Calu3 (cell line): ENCODE results near the gene BAK1. TPM values are rescaled to one million over a fixed set of nuclear protein-coding genes. Genes with fewer than 3 reads are reported as not detected.
"Not testable (repeated sequence)": the region's sequence is repeated elsewhere in the genome, so short reads cannot be mapped to it uniquely, and the experiment has no call there.

Source experiments
- BruUV-seq: library from RNA; stranded (reverse); fragments of 400-500 nt; replicated peaks from 2 replicates; lab custom pipeline; 2021; lab: Mats Ljungman, UMichigan
- CTCF ChIA-PET: fragments of 300-600 bp; sonication (Branson Sonifier 250); formaldehyde crosslinking; loops from one replicate; lab custom pipeline; 2022; ENCODE audit warnings: antibody characterized with exemption; lab: Charles Lee
- DNase-seq: peaks from one replicate; pipeline ENCODE4 v3.0.0; 2022
- H3K27ac Mint-ChIP-seq: one replicate; pipeline ENCODE4 v1.8.0; 2022; ENCODE audit warnings: mixed read lengths; ENCODE audit not compliant: unreplicated experiment
- H3K27me3 Mint-ChIP-seq: one replicate; pipeline ENCODE4 v1.8.0; 2022; ENCODE audit warnings: mixed read lengths; ENCODE audit not compliant: unreplicated experiment
- H3K36me3 Mint-ChIP-seq: one replicate; pipeline ENCODE4 v1.8.0; 2022; ENCODE audit warnings: mild to moderate bottlenecking, moderate library complexity, mixed read lengths; ENCODE audit not compliant: insufficient read depth, unreplicated experiment
- H3K4me1 Mint-ChIP-seq: one replicate; pipeline ENCODE4 v1.8.0; 2022; ENCODE audit warnings: mild to moderate bottlenecking, low read depth, mixed read lengths; ENCODE audit not compliant: unreplicated experiment
- H3K4me3 Mint-ChIP-seq: one replicate; pipeline ENCODE4 v1.8.0; 2022; ENCODE audit warnings: mild to moderate bottlenecking, low read depth, moderate library complexity, mixed read lengths; ENCODE audit not compliant: unreplicated experiment
- H3K9me3 Mint-ChIP-seq: one replicate; pipeline ENCODE4 v1.8.0; 2022; ENCODE audit warnings: low read depth, mixed read lengths; ENCODE audit not compliant: unreplicated experiment
- intact Hi-C: fragments of 100-400 bp; cut with micrococcal nuclease; formaldehyde crosslinking; loops from one replicate; pipeline ENCODE4 v1.10.0; 2022; ENCODE audit not compliant: unreplicated experiment
- total RNA-seq: library from RNA; stranded (reverse); gene quantifications from 2 replicates; pipeline ENCODE4 v1.2.3, GENCODE V29; 2022
- TF ChIP-seq, protein P1 (sequence below): fragments of 200-600 bp; IDR thresholded peaks from one replicate; pipeline ENCODE4 v1.8.0; 2022; ENCODE audit warnings: antibody characterized with exemption; ENCODE audit not compliant: unreplicated experiment

BAK1 gene
- total RNA-seq, 1 experiment from 2014 or later: 31.6 TPM

DNA sequence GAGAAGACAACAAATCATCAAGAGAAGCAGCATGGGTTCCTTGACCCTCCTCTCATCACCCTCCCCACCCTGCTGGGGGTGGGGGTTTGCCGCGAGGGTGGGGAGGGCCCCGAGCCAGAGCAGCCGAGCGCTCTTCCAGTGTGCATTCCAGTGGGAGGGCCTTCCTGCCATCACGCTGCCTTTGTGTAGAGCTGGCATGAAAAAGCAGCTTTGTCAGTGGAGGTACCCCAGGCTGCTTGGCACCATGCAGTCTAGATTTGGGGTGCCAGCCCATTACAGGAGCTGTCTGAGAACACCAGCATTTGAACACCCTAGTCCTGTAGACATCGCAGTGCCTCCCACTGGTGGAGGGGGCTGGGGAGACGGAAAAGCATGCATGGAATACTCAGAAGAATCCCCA, 12.2 kb downstream of the BAK1 start:
- Mint-ChIP-seq H3K4me1 (peaks cover 9% of the 10 kb centered on the region), H3K27me3 (peaks cover 16% of the 10 kb centered on the region), H3K27ac (no peak overlapping the region), H3K9me3 (no peaks in the 10 kb centered on the region), H3K4me3 (no peak overlapping the region), H3K36me3 (peaks cover 20% of the 10 kb centered on the region)
- CTCF ChIA-PET: interaction anchor here (0.9 kb wide), 2 partner anchors 15 to 142 kb away, joined by 3 to 6 read pairs; no protein-coding TSS in a partner anchor
- no TSS peak for BruUV-seq
- TF ChIP-seq, protein P1, sequence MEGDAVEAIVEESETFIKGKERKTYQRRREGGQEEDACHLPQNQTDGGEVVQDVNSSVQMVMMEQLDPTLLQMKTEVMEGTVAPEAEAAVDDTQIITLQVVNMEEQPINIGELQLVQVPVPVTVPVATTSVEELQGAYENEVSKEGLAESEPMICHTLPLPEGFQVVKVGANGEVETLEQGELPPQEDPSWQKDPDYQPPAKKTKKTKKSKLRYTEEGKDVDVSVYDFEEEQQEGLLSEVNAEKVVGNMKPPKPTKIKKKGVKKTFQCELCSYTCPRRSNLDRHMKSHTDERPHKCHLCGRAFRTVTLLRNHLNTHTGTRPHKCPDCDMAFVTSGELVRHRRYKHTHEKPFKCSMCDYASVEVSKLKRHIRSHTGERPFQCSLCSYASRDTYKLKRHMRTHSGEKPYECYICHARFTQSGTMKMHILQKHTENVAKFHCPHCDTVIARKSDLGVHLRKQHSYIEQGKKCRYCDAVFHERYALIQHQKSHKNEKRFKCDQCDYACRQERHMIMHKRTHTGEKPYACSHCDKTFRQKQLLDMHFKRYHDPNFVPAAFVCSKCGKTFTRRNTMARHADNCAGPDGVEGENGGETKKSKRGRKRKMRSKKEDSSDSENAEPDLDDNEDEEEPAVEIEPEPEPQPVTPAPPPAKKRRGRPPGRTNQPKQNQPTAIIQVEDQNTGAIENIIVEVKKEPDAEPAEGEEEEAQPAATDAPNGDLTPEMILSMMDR: no peak
- DNase-seq: no peak
- intact Hi-C loops: no loop called here

DNA sequence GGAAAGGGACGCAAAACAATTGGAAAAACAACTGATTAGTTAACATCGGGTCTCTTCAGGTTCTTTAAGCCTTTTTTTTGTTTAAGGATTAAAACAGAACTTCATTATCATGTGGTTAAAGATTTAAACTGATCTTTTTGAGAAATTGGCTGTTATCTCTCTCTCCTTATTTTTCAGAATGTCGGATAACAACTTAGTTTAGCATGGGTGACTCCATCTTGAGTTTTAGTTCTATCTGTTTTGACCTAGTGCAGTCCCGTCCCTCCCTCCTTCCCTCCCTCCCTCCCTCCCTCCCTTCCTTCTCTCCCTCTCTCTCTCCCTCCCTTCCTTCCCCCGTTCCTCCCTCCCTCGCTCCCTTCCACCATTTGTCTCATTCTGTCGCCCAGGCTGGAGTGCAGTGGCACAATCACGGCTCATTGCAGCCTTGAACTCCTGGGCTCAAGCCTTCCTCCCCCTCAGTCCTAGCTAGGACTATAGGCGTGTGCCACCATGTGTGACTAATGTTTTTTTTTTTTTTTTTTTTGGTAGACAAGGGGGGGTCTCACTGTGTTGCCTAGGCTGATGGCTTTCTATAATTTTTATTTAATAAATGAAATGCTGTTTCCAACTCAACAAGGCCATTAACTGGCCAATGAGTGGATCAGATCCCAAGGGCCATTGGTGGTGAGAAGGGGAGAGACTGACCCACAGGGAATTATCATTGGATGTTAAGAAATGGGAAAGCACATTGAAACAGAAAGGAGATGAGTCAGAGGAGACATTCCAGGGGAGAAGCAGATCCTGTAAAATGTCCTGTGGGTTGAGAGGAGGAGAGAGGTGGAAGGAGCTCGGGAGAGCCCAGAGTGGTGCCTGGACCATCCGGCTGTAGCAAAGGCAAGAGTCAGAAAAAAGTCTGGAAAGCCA, 13.6 kb downstream of the BAK1 start:
- no TSS peak for BruUV-seq
- Mint-ChIP-seq H3K4me1 (peaks cover 3% of the 10 kb centered on the region), H3K27ac (no peak overlapping the region), H3K27me3 (peaks cover 16% of the 10 kb centered on the region), H3K4me3 (no peak overlapping the region), H3K9me3 (no peaks in the 10 kb centered on the region), H3K36me3 (peaks cover 11% of the 10 kb centered on the region)
- CTCF ChIA-PET: interaction anchor here (0.5 to 0.6 kb wide), 3 partner anchors 37 to 612 kb away, joined by 3 to 4 read pairs (median 4); no protein-coding TSS in a partner anchor
- intact Hi-C loops: no loop called here
- TF ChIP-seq, protein P1: no peak
- DNase-seq: no peak

DNA sequence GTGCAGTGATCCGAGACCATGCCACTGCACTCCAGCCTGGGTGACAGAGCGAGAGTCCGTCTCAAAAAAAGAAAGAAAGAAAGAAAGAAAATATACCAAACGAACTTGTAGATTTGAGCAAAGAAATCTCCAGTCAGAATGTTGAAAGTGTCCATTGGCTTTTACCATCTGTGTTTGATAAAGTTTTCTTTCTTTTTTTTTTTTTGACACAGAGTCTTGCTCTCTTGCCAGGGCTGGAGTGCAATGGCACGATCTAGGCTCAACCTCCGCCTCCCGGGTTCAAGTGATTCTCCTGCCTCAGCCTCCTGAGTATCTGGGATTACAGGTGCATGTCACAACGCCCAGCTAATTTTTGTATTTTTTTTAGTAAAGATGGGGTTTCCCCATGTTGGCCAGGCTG, 21.3 kb downstream of the BAK1 start:
- no TSS peak for BruUV-seq
- DNase-seq: no peak
- Mint-ChIP-seq H3K27me3 (no peaks in the 10 kb centered on the region), H3K27ac (no peak overlapping the region), H3K9me3 (no peaks in the 10 kb centered on the region), H3K4me1 (peaks cover 12% of the 10 kb centered on the region), H3K4me3 (no peak overlapping the region), H3K36me3 (no peaks in the 10 kb centered on the region)
- intact Hi-C loops: no loop called here
- TF ChIP-seq, protein P1: no peak
- CTCF ChIA-PET: no interaction called here

DNA sequence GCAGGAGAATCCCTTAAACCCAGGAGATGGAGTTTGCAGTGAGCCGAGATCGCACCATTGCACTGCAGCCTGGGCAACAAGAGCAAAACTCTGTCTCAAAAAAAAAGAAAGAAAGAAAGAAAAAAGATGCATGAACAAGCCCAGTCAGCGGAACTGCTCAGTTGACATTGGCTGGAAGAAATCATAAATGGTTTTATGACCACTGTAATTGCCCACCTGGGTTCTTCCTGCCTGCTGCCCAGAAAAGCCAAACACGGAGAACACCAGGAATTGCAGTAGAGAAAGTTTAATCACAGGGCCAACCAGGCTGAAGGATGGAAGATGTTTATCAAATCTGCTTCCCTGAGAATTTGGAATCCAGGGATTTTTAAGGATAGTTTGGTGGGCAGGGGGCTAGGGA, 22.7 kb downstream of the BAK1 start:
- Mint-ChIP-seq H3K27ac (no peak overlapping the region), H3K27me3 (no peaks in the 10 kb centered on the region), H3K36me3 (no peaks in the 10 kb centered on the region), H3K4me1 (peaks cover 12% of the 10 kb centered on the region), H3K9me3 (no peaks in the 10 kb centered on the region), H3K4me3 (no peak overlapping the region)
- TF ChIP-seq, protein P1: no peak
- CTCF ChIA-PET: interaction anchor here (0.6 to 1.6 kb wide), 2 partner anchors 10 to 112 kb away, joined by 3 to 4 read pairs; no protein-coding TSS in a partner anchor
- intact Hi-C loops: no loop called here
- no TSS peak for BruUV-seq
- DNase-seq: no peak

DNA sequence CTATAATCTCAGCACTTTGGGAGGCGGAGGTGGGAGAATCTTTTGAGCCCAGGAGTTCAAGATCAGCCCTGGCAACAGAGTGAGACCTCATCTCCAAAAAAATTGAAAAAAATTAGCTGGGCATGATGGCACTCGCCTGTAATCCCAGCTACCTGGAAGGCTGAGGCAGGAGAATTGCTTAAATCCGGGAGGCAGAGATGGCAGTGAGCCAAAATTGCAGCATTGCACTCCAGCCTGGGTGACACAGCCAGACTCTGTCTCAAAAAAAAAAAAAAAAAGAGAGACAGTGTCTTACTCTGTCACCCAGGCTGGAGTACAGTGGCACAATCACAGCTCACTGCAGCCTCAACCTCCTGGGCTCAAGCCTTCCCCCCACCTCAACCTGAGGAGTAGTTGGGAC, 27.2 kb downstream of the BAK1 start:
- CTCF ChIA-PET: interaction anchor here (0.6 to 1.2 kb wide), 4 partner anchors 9 to 1213 kb away, joined by 3 to 7 read pairs (median 4); no protein-coding TSS in a partner anchor
- H3K4me3 Mint-ChIP-seq, BruUV-seq, H3K9me3 Mint-ChIP-seq, H3K27ac Mint-ChIP-seq, intact Hi-C loops, H3K27me3 Mint-ChIP-seq, H3K36me3 Mint-ChIP-seq: not testable (repeated sequence)
- peak; percentile 50 for DNase-seq
- H3K4me1 Mint-ChIP-seq: peaks cover 12% of the 10 kb centered on the region
